Hepatocyte (in vitro differentiated cells): ENCODE measurements around the gene SCLT1. TPM values are rescaled to one million over a fixed set of nuclear protein-coding genes. Genes with fewer than 3 reads are reported as not detected.

Source experiments
- DNase-seq: peaks from one replicate; pipeline ENCODE4 v3.0.0-alpha.2; 2016; ENCODE audit warnings: low spot score
- H2AFZ ChIP-seq: fragments of 200-600 bp; sonication (generic); 2 replicates; pipeline ENCODE4 v1.6.0; 2016; ENCODE audit warnings: antibody characterized with exemption, mild to moderate bottlenecking
- H3K27ac ChIP-seq: fragments of 200-600 bp; sonication (generic); 2 replicates; pipeline ENCODE4 v1.5.1; 2016; ENCODE audit warnings: mild to moderate bottlenecking
- H3K27me3 ChIP-seq: fragments of 200-600 bp; sonication (generic); 2 replicates; pipeline ENCODE4 v1.6.1; 2016
- H3K36me3 ChIP-seq: fragments of 200-600 bp; sonication (generic); replicated peaks from 2 replicates; pipeline ENCODE4 v1.5.1; 2016; ENCODE audit warnings: low read depth; ENCODE audit not compliant: insufficient read depth
- H3K4me1 ChIP-seq: fragments of 200-600 bp; sonication (generic); 2 replicates; pipeline ENCODE4 v1.5.1; 2016; ENCODE audit warnings: mild to moderate bottlenecking, moderate library complexity; ENCODE audit not compliant: insufficient read depth
- H3K4me2 ChIP-seq: fragments of 200-600 bp; sonication (generic); 2 replicates; pipeline ENCODE4 v1.6.0; 2016
- H3K4me3 ChIP-seq: fragments of 200-600 bp; sonication (generic); 2 replicates; pipeline ENCODE4 v1.5.1; 2016; ENCODE audit warnings: mild to moderate bottlenecking
- H3K79me2 ChIP-seq: fragments of 200-600 bp; sonication (generic); 2 replicates; pipeline ENCODE4 v1.6.0; 2017; ENCODE audit warnings: mild to moderate bottlenecking
- H3K9me2 ChIP-seq: fragments of 200-600 bp; sonication (generic); replicated peaks from 2 replicates; pipeline ENCODE4 v1.6.0; 2017; ENCODE audit warnings: mild to moderate bottlenecking; ENCODE audit not compliant: insufficient read depth
- H3K9me3 ChIP-seq: fragments of 200-600 bp; sonication (generic); 2 replicates; pipeline ENCODE4 v1.5.1; 2016; ENCODE audit warnings: low read depth, mild to moderate bottlenecking
- H4K20me1 ChIP-seq: fragments of 200-600 bp; sonication (generic); 2 replicates; pipeline ENCODE4 v1.6.0; 2016; ENCODE audit warnings: mild to moderate bottlenecking; ENCODE audit not compliant: insufficient read depth, poor library complexity, severe bottlenecking
- EZH2 ChIP-seq: fragments of 200-600 bp; sonication (generic); IDR thresholded peaks from 2 replicates; pipeline ENCODE4 v1.6.1; 2016; ENCODE audit warnings: antibody characterized with exemption, mild to moderate bottlenecking, borderline replicate concordance
- EZH2phosphoT487 ChIP-seq: fragments of 200-600 bp; sonication (generic); IDR thresholded peaks from one replicate; pipeline ENCODE4 v1.6.1; 2018; ENCODE audit warnings: antibody characterized with exemption, mild to moderate bottlenecking, low read depth, moderate library complexity; ENCODE audit not compliant: unreplicated experiment, severe bottlenecking
- WGBS: methylation state at CpG from one replicate; pipeline ENCODE4 v1.1.6; 2016; ENCODE audit warnings: low lambda C conversion rate; ENCODE audit errors: missing lambda C conversion rate; 5-methylcytosine and 5-hydroxymethylcytosine counted together
- polyA plus RNA-seq: library from polyadenylated mRNA; unstranded; fragments of >200 nt; fragmentation: Nextera tagmentation; extraction: Ambion mirVana; gene quantifications from 2 replicates; pipeline ENCODE4 v1.2.1, GENCODE V29; 2016
- total RNA-seq: library from RNA; depleted of rRNA; stranded (reverse); fragments of >200 nt; gene quantifications from 2 replicates; pipeline ENCODE4 v1.2.3, GENCODE V29; 2014
- TF ChIP-seq, protein P1 (sequence below): fragments of 200-600 bp; sonication (generic); IDR thresholded peaks from 2 replicates; pipeline ENCODE4 v1.5.1; 2016; ENCODE audit warnings: antibody characterized with exemption, mild to moderate bottlenecking; ENCODE audit not compliant: poor library complexity

The SCLT1 gene
- total and polyA plus RNA-seq, 2 experiments from 2014 or later: 6.9 to 13.6 TPM

- no peaks in the 10 kb centered on the region for H3K79me2 ChIP-seq
- TF ChIP-seq EZH2 (no peak), EZH2phosphoT487 (no peak)
- TF ChIP-seq, protein P1, sequence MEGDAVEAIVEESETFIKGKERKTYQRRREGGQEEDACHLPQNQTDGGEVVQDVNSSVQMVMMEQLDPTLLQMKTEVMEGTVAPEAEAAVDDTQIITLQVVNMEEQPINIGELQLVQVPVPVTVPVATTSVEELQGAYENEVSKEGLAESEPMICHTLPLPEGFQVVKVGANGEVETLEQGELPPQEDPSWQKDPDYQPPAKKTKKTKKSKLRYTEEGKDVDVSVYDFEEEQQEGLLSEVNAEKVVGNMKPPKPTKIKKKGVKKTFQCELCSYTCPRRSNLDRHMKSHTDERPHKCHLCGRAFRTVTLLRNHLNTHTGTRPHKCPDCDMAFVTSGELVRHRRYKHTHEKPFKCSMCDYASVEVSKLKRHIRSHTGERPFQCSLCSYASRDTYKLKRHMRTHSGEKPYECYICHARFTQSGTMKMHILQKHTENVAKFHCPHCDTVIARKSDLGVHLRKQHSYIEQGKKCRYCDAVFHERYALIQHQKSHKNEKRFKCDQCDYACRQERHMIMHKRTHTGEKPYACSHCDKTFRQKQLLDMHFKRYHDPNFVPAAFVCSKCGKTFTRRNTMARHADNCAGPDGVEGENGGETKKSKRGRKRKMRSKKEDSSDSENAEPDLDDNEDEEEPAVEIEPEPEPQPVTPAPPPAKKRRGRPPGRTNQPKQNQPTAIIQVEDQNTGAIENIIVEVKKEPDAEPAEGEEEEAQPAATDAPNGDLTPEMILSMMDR: no peak
- no peaks in the 10 kb centered on the region for H4K20me1 ChIP-seq
- no peak overlapping the region for H3K27ac ChIP-seq
- H3K27me3 ChIP-seq: no peaks in the 10 kb centered on the region
- DNase-seq: no peak
- H2AFZ ChIP-seq: no peak overlapping the region
- no peaks in the 10 kb centered on the region for H3K36me3 ChIP-seq
- H3K9me3 ChIP-seq: no peaks in the 10 kb centered on the region
- H3K4me2 ChIP-seq: no peak overlapping the region
- H3K4me1 ChIP-seq: no peaks in the 10 kb centered on the region
- no peak overlapping the region for H3K4me3 ChIP-seq
- H3K9me2 ChIP-seq: no peaks in the 10 kb centered on the region
These were observed 131.9 kb downstream of the SCLT1 start for GRCh38 chr4:128961405-128961804.

GRCh38 chr4:128958194-128958593 is 135.1 kb downstream of the SCLT1 start:
- WGBS: 68% methylated on average over 2 of the region's 2 CpGs
- Histone ChIP-seq H3K4me1 (no peaks in the 10 kb centered on the region), H3K27ac (no peak overlapping the region), H3K79me2 (no peaks in the 10 kb centered on the region), H3K27me3 (no peaks in the 10 kb centered on the region), H3K9me2 (no peaks in the 10 kb centered on the region), H3K4me3 (no peak overlapping the region), H2AFZ (no peak overlapping the region), H3K4me2 (no peak overlapping the region), H3K36me3 (no peaks in the 10 kb centered on the region), H3K9me3 (no peaks in the 10 kb centered on the region), H4K20me1 (no peaks in the 10 kb centered on the region)
- TF ChIP-seq EZH2phosphoT487: no peak
- TF ChIP-seq, protein P1: no peak
- no peak for TF ChIP-seq EZH2
- DNase-seq: peak; percentile 13

GRCh38 chr4:128957459-128957858 is 135.9 kb downstream of the SCLT1 start:
- Histone ChIP-seq H3K27ac (no peak overlapping the region), H3K36me3 (no peaks in the 10 kb centered on the region), H3K4me1 (no peaks in the 10 kb centered on the region), H4K20me1 (no peaks in the 10 kb centered on the region), H3K79me2 (no peaks in the 10 kb centered on the region), H2AFZ (no peak overlapping the region), H3K27me3 (no peaks in the 10 kb centered on the region), H3K4me2 (no peak overlapping the region), H3K9me3 (no peaks in the 10 kb centered on the region), H3K4me3 (no peak overlapping the region), H3K9me2 (no peaks in the 10 kb centered on the region)
- no peak for TF ChIP-seq EZH2
- no peak for TF ChIP-seq EZH2phosphoT487
- TF ChIP-seq, protein P1: no peak
- DNase-seq: no peak

DNA sequence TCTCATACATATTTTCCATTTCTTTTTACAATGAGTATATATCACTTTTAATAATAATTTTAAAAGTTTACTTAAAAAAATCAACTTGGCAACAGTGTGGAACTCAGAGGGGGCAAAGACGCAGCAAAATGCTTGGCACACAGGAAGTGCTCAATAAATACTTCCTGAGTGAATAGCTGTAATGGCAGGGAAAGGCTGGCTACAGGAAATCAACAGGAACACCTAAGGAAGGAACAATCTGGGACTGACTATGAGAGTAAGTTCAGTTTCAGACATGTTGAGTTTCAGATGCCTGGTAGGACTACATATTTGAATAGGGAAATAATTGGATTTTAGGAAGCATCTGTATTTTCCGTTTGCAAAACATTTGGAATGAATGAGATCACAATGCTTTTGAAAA is 137.6 kb downstream of the SCLT1 start:
- no peaks in the 10 kb centered on the region for H3K36me3 ChIP-seq
- WGBS: 90% methylated on average over 2 of the region's 2 CpGs
- DNase-seq: no peak
- H3K4me2 ChIP-seq: no peak overlapping the region
- H3K27me3 ChIP-seq: no peaks in the 10 kb centered on the region
- no peaks in the 10 kb centered on the region for H3K9me2 ChIP-seq
- H3K4me1 ChIP-seq: no peaks in the 10 kb centered on the region
- no peaks in the 10 kb centered on the region for H3K79me2 ChIP-seq
- TF ChIP-seq EZH2phosphoT487: no peak
- no peak for TF ChIP-seq EZH2
- TF ChIP-seq, protein P1: no peak
- H3K27ac ChIP-seq: no peak overlapping the region
- no peaks in the 10 kb centered on the region for H4K20me1 ChIP-seq
- H3K4me3 ChIP-seq: no peak overlapping the region
- H2AFZ ChIP-seq: no peak overlapping the region
- H3K9me3 ChIP-seq: no peaks in the 10 kb centered on the region
